ENCODE data around the gene USP40. TPM values are rescaled to one million over a fixed set of nuclear protein-coding genes. Genes with fewer than 3 reads are reported as not detected.

USP40 gene
- total RNA-seq, 3 donors from 2014 or later (not counting 1 experiment from before 2014, with no cell fraction given), result 17.4 to 20.6 (median 19.4) TPM

DNA sequence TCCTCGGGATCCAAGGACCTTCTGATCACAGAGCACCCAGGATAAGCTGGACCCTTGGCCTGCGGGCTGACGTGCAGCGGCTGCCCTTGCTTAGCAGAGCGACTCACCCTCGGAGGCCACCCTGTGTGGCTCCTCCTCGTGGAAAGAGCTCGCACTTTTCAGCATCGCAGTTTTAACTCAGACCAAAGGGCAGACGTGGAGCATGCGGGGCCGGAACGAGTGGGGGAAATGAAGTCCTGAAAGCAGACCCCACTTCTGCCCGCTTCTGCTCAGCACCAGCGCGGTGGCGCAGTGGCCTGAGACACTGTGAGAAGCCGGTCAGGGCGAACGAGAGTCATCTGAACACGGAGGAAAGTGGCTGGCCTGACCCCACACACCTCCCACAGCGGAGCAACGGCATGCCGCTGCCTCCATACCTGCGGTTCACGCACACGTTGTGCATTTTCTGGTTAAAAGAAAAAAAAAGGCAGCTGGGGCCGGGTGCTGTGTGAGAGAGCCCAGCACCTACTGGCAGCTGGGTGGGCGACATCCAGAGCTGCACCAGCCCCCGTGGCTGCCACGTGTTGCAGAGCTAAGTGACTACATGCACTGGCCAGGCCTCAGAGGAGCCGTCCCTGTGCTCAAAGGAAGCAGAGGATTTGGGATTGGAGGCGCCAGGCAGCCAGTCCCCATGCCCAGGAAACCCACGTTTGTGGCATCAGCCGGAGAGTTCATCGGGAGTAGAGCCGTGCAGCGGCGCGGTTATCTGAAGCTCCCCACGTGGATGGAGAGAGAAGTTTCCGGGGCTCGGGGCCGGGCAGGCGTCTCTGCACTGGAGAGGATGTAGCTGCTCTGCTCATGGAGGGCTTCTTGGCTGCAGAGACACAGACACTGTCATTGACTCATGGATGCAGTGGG lies 89.7 kb downstream of the USP40 start:
- peaks cover 9% of the 10 kb centered on the region in 2 donors for H3K4me1 Mint-ChIP-seq
- no peak for ATAC-seq
- intact Hi-C loops (cut with micrococcal nuclease), result no loop called here
- no peaks in the 10 kb centered on the region for H3K9me3 Mint-ChIP-seq
- Histone ChIP-seq H3K27me3 (ENCODE audit: control insufficient read depth, insufficient read depth, low read length) (no peaks in the 10 kb centered on the region), H3K9me3 (ENCODE audit: control insufficient read depth, insufficient read depth, low read length) (no peaks in the 10 kb centered on the region), H3K4me3 (ENCODE audit: low read length) (no peak overlapping the region), H3K27ac (ENCODE audit: low read length) (no peak overlapping the region), H3K4me1 (ENCODE audit: control insufficient read depth, insufficient read depth, low read length) (no peaks in the 10 kb centered on the region), H3K36me3 (ENCODE audit: control insufficient read depth, insufficient read depth, low read length) (peaks cover 19% of the 10 kb centered on the region)
- no peak overlapping the region for H3K4me3 Mint-ChIP-seq
- H3K36me3 Mint-ChIP-seq, result peaks cover 11% of the 10 kb centered on the region
- peak overlapping the region in 1 of 2 donors; percentile 34 for H3K27ac Mint-ChIP-seq
- TF ChIP-seq, protein P1, sequence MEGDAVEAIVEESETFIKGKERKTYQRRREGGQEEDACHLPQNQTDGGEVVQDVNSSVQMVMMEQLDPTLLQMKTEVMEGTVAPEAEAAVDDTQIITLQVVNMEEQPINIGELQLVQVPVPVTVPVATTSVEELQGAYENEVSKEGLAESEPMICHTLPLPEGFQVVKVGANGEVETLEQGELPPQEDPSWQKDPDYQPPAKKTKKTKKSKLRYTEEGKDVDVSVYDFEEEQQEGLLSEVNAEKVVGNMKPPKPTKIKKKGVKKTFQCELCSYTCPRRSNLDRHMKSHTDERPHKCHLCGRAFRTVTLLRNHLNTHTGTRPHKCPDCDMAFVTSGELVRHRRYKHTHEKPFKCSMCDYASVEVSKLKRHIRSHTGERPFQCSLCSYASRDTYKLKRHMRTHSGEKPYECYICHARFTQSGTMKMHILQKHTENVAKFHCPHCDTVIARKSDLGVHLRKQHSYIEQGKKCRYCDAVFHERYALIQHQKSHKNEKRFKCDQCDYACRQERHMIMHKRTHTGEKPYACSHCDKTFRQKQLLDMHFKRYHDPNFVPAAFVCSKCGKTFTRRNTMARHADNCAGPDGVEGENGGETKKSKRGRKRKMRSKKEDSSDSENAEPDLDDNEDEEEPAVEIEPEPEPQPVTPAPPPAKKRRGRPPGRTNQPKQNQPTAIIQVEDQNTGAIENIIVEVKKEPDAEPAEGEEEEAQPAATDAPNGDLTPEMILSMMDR (IDR thresholded peaks at IDR 0.05), result no peak
- DNase-seq, result no peak
- 96% methylated on average over 45 of the region's 45 CpGs for whole genome bisulfite sequencing (ENCODE audit: insufficient coverage)
- H3K27me3 Mint-ChIP-seq (ENCODE audit: low read depth in 2 of 2), result no peaks in the 10 kb centered on the region

DNA sequence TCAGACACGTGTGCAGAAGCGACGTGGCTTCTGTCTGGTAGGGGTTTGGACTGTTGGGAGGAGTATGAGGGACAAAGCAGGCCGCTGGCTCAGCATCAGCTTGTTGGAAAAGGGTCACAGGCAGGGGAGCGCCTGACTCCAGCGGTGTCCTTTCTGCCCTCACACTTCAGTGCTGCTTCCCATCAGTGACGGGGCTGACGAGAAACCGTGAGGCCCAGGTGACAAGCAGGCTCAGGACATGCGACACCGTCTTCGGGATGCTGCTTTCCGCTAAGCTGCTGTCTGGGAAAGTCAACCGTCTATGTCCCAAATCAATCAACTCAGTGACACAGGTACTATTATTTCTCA lies 90.5 kb downstream of the USP40 start:
- Mint-ChIP-seq H3K4me1 (peaks cover 9% of the 10 kb centered on the region in 2 donors), H3K36me3 (peaks cover 11% of the 10 kb centered on the region), H3K4me3 (no peak overlapping the region), H3K27me3 (ENCODE audit: low read depth in 2 of 2) (no peaks in the 10 kb centered on the region), H3K27ac (peak overlapping the region in 1 of 2 donors; percentile 54), H3K9me3 (no peaks in the 10 kb centered on the region)
- Histone ChIP-seq H3K36me3 (ENCODE audit: control insufficient read depth, insufficient read depth, low read length) (peaks cover 25% of the 10 kb centered on the region), H3K9me3 (ENCODE audit: control insufficient read depth, insufficient read depth, low read length) (no peaks in the 10 kb centered on the region), H3K27me3 (ENCODE audit: control insufficient read depth, insufficient read depth, low read length) (no peaks in the 10 kb centered on the region), H3K27ac (ENCODE audit: low read length) (no peak overlapping the region), H3K4me3 (ENCODE audit: low read length) (no peak overlapping the region), H3K4me1 (ENCODE audit: control insufficient read depth, insufficient read depth, low read length) (no peaks in the 10 kb centered on the region)
- ATAC-seq (no peak), DNase-seq (no peak)
- TF ChIP-seq, protein P1 (IDR thresholded peaks at IDR 0.05), result no peak
- intact Hi-C loops (cut with micrococcal nuclease), result no loop called here
- 97% methylated on average over 14 of the region's 14 CpGs for WGBS (ENCODE audit: insufficient coverage)

DNA sequence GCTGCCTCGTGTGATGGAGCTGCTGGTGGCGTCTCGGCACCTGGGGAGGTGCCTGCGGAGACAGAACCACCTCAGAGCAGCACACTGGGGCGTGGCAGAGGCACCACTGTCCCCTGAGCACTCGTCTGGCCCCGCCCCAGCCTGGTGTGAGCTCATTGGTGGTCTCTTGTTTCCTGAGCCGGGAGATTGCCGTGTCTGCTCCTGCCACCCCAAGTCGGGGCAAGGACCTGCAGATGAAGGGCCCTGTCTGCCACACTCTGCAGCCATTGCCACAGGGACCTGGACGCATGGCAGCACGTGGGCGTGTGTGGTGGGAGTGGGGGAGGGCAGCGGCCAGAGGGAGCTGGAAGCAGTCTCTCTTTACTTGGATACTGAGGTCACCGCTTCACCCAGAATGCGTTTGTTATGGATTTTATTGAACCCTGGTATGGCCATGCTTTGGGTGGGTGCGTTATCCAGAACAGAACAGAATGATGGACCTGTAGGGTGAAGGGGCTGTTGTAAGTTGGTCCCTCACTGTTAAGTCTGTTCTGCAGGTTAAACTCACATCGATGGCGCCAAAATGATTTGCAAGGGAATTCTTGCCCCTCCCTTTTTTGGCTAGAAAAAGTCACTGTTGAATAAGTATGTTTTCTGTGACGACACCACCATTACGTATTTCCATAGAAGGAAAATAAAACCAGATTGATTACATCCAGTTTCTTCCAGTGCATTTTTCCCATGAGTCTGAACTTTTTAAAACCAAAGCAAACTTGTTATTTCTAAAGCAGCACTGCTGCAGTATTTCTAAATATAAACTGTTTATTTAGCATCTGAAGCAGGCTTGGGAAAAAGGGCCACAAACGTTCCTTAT lies 92.0 kb downstream of the USP40 start:
- Mint-ChIP-seq H3K27ac (peak overlapping the region in 1 of 2 donors; percentile 54), H3K36me3 (peaks cover 11% of the 10 kb centered on the region), H3K9me3 (no peaks in the 10 kb centered on the region), H3K4me3 (no peak overlapping the region), H3K27me3 (ENCODE audit: low read depth in 2 of 2) (no peaks in the 10 kb centered on the region), H3K4me1 (peaks cover 0 to under 1% of the 10 kb centered on the region in 2 donors)
- 92% methylated on average over 22 of the region's 22 CpGs for WGBS (ENCODE audit: insufficient coverage)
- peaks cover 40% of the 10 kb centered on the region for H3K36me3 ChIP-seq (ENCODE audit: control insufficient read depth, insufficient read depth, low read length)
- H3K27ac ChIP-seq (ENCODE audit: low read length), result no peak overlapping the region
- TF ChIP-seq, protein P1 (IDR thresholded peaks at IDR 0.05), result no peak
- H3K4me3 ChIP-seq (ENCODE audit: low read length), result no peak overlapping the region
- H3K4me1 ChIP-seq (ENCODE audit: control insufficient read depth, insufficient read depth, low read length), result no peaks in the 10 kb centered on the region
- no peaks in the 10 kb centered on the region for H3K9me3 ChIP-seq (ENCODE audit: control insufficient read depth, insufficient read depth, low read length)
- intact Hi-C loops (cut with micrococcal nuclease), result no loop called here
- no peak for DNase-seq
- peak in 1 of 3 donors; percentile 15 for ATAC-seq
- no peaks in the 10 kb centered on the region for H3K27me3 ChIP-seq (ENCODE audit: control insufficient read depth, insufficient read depth, low read length)

Data from natural killer cell (primary cell).